RWPE2 (cell line): ENCODE results near the gene KIF6.

Experiments
- ATAC-seq: fragments of 200-7000 bp; cut with Tn5 transposase; 3 replicates; pipeline ENCODE4 v1.9.1; 2021; ENCODE audit warnings: low read depth
- DNase-seq: peaks from one replicate; pipeline ENCODE4 v3.0.0-alpha.2; 2020; ENCODE audit warnings: low spot score
- H3K27ac ChIP-seq: fragments of 450-650 bp; 2 replicates; pipeline ENCODE4 v1.5.1; 2017; ENCODE audit warnings: mild to moderate bottlenecking; ENCODE audit not compliant: poor library complexity, severe bottlenecking
- H3K27me3 ChIP-seq: fragments of 250-450 bp; sonication (Bioruptor Pico); 2 replicates; pipeline ENCODE4 v1.5.1; 2021; ENCODE audit warnings: mild to moderate bottlenecking, moderate library complexity; ENCODE audit not compliant: insufficient read depth, poor library complexity, severe bottlenecking
- H3K36me3 ChIP-seq: fragments of 250-450 bp; sonication (Bioruptor Pico); 2 replicates; pipeline ENCODE4 v1.5.1; 2020; ENCODE audit warnings: low read depth, mild to moderate bottlenecking, moderate library complexity
- H3K4me1 ChIP-seq: fragments of 250-450 bp; sonication (Bioruptor Pico); 2 replicates; pipeline ENCODE4 v1.5.1; 2021; ENCODE audit warnings: mild to moderate bottlenecking, moderate library complexity; ENCODE audit not compliant: insufficient read depth, poor library complexity, severe bottlenecking
- H3K4me3 ChIP-seq: fragments of 250-450 bp; sonication (Bioruptor Pico); 2 replicates; pipeline ENCODE4 v1.5.1; 2021; ENCODE audit warnings: mild to moderate bottlenecking, moderate library complexity; ENCODE audit not compliant: severe bottlenecking
- H3K9me3 ChIP-seq: fragments of 250-450 bp; sonication (Bioruptor Pico); 2 replicates; pipeline ENCODE4 v1.5.1; 2021; ENCODE audit warnings: mild to moderate bottlenecking, moderate library complexity; ENCODE audit not compliant: severe bottlenecking
- TF ChIP-seq, protein P1 (sequence below): fragments of 450-650 bp; IDR thresholded peaks from one replicate; pipeline ENCODE4 v1.5.1; 2017; ENCODE audit warnings: mild to moderate bottlenecking, moderate library complexity; ENCODE audit not compliant: poor library complexity, severe bottlenecking

KIF6 gene

GRCh38 chr6:39409889-39410288 is 315.3 kb downstream of the KIF6 start:
- Histone ChIP-seq H3K27me3 (no peaks in the 10 kb centered on the region), H3K27ac (no peak overlapping the region), H3K4me1 (no peaks in the 10 kb centered on the region), H3K36me3 (no peaks in the 10 kb centered on the region), H3K9me3 (no peaks in the 10 kb centered on the region), H3K4me3 (no peak overlapping the region)
- ATAC-seq (no peak), DNase-seq (no peak)
- TF ChIP-seq, protein P1, sequence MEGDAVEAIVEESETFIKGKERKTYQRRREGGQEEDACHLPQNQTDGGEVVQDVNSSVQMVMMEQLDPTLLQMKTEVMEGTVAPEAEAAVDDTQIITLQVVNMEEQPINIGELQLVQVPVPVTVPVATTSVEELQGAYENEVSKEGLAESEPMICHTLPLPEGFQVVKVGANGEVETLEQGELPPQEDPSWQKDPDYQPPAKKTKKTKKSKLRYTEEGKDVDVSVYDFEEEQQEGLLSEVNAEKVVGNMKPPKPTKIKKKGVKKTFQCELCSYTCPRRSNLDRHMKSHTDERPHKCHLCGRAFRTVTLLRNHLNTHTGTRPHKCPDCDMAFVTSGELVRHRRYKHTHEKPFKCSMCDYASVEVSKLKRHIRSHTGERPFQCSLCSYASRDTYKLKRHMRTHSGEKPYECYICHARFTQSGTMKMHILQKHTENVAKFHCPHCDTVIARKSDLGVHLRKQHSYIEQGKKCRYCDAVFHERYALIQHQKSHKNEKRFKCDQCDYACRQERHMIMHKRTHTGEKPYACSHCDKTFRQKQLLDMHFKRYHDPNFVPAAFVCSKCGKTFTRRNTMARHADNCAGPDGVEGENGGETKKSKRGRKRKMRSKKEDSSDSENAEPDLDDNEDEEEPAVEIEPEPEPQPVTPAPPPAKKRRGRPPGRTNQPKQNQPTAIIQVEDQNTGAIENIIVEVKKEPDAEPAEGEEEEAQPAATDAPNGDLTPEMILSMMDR = no peak

DNA sequence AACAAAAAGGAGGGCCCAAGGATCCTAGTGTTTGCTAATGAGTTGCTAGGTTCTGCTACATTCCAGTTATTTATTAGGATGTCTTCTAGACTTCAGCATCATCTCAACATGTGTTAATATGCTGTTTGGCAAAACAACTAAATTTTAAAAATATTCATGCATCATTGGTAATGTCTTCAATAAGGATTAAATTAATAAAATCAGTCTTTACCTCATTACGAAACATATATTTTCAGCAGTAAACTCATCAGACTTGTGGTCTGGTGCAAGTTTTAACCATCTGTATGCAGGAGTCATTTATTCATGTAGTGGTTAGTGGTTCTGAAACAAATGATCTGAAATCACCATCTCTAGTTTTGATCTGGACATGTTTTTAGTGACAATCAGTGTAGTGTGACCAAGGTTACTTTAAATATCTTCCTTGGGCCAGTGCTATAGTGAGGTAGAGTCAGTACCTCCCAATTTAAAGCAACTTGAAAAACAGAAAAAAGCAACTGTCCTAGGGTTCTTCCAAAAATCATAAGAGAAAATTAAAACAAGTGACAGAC is 317.7 kb downstream of the KIF6 start:
- no peak overlapping the region for H3K27ac ChIP-seq
- no peaks in the 10 kb centered on the region for H3K36me3 ChIP-seq
- no peak overlapping the region for H3K4me3 ChIP-seq
- ATAC-seq (no peak), DNase-seq (no peak)
- H3K27me3 ChIP-seq = no peaks in the 10 kb centered on the region
- TF ChIP-seq, protein P1 = no peak
- no peaks in the 10 kb centered on the region for H3K9me3 ChIP-seq
- no peaks in the 10 kb centered on the region for H3K4me1 ChIP-seq

DNA sequence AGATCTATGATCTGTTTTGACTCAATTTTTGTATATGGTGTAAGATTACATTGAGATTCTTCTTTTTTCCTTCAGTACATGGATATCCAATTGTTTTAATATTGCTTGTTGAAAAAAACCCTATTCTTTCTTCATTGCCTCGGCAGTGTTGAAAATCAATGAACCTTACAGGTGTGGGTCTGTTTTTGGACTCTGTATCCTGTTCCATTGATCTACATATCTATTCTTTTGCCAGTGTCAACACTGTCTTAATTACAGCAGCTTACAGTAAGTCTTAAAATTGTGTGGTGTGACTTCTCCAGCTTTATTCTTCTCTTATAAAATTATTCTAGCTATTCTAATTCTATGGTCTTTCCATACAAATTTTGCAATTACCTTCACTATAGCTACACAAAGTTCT is 320.9 kb downstream of the KIF6 start:
- no peaks in the 10 kb centered on the region for H3K36me3 ChIP-seq
- no peaks in the 10 kb centered on the region for H3K27me3 ChIP-seq
- no peak for ATAC-seq
- no peak for DNase-seq
- H3K27ac ChIP-seq = no peak overlapping the region
- no peaks in the 10 kb centered on the region for H3K9me3 ChIP-seq
- H3K4me1 ChIP-seq = no peaks in the 10 kb centered on the region
- no peak overlapping the region for H3K4me3 ChIP-seq
- TF ChIP-seq, protein P1 = no peak

DNA sequence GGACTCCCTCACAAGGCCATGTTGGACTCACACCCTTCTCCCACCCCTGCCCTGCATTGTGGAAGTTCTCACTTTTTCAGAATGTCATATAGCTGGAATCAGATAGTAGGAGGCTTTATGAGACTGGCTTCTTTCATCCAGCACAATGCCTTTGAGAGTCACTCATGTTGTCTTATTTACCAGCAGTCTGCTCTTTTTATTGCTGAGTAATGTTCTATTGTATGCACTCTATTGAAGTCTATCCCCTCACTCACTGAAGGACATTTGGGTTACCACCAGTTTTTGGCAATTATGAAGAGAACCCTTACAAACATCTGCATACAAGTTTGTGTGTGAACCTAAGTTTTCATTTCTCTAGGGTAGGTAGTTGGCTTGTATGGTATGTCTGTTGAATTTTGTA is 321.9 kb downstream of the KIF6 start:
- Histone ChIP-seq H3K9me3 (no peaks in the 10 kb centered on the region), H3K27ac (no peak overlapping the region), H3K36me3 (no peaks in the 10 kb centered on the region), H3K4me1 (no peaks in the 10 kb centered on the region), H3K4me3 (no peak overlapping the region), H3K27me3 (no peaks in the 10 kb centered on the region)
- ATAC-seq (no peak), DNase-seq (no peak)
- TF ChIP-seq, protein P1 = no peak

GRCh38 chr6:39402239-39402751 is 322.9 kb downstream of the KIF6 start:
- no peaks in the 10 kb centered on the region for H3K27me3 ChIP-seq
- TF ChIP-seq, protein P1 = no peak
- H3K4me1 ChIP-seq = no peaks in the 10 kb centered on the region
- ATAC-seq (no peak), DNase-seq (no peak)
- no peak overlapping the region for H3K27ac ChIP-seq
- H3K36me3 ChIP-seq = no peaks in the 10 kb centered on the region
- no peaks in the 10 kb centered on the region for H3K9me3 ChIP-seq
- no peak overlapping the region for H3K4me3 ChIP-seq
